HTERT RPE-1 (cell line): ENCODE data around the gene YBX1.
"Not testable (repeated sequence)": the region's sequence is repeated elsewhere in the genome, so short reads cannot be mapped to it uniquely, and the experiment has no call there.

Experiments used
- in situ Hi-C: fragments of 300-500 bp; cut with MboI; formaldehyde crosslinking; loops from 4 replicates; pipeline ENCODE4 v1.14.3; 2020; ENCODE audit warnings: low sequenced_read_pairs

Gene YBX1

DNA sequence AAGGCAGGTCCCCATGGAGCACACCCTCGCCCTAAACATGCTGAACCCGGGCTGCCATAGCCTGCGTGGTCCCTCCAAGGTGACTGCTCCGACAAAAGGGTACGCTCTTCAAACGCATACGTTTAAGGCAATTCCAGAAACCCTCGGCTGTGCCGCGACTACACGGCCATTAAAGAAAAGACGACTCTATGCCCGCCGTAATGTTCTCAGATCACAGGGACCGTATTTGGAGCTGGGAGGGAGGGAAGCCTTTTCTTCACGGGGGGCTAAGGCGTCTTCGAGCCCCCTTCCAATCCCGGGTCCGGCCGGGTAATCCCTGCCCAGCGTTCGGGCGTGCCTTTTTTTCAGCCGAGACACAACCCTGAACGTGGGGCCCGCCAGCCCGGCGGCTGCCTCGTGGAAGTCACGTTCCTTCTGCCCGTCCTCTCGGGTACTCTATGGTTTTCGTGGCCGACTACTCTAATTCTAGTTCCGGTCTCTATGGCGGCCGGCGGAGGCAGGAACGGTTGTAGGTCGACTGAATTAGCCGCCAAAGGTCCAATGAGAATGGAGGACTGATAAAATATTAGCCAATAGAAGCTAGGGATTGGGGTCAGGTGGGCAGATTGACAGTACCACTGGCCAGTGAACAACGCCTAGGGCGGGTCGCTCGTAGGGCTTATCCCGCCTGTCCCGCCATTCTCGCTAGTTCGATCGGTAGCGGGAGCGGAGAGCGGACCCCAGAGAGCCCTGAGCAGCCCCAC is at the start of gene YBX1:
Gene YBX1, plus strand, starts transcription at position 678 of the 743 bp plus-strand sequence. CDS start 148 bp downstream, outside the sequence.
- in situ Hi-C loops = no loop called here

DNA sequence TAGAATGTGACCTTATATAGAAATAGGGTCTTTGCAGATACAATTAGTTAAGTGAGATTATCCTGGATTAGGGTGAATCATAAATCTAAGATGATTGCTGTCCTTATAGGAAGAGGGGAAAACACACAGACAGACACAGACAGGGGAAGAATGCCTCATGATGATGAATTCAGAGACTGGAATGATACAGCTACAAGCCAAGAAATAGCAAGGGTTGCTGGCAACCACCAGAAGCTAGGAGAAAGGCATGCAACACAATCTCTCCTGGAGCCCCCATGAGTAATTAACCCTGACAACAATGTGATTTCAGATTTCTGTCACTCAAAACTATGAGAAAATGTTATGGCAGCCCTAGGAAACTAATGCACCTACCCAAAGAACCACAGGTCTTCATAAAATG is 43.1 kb upstream of the YBX1 start:
- in situ Hi-C loops = no loop called here

DNA sequence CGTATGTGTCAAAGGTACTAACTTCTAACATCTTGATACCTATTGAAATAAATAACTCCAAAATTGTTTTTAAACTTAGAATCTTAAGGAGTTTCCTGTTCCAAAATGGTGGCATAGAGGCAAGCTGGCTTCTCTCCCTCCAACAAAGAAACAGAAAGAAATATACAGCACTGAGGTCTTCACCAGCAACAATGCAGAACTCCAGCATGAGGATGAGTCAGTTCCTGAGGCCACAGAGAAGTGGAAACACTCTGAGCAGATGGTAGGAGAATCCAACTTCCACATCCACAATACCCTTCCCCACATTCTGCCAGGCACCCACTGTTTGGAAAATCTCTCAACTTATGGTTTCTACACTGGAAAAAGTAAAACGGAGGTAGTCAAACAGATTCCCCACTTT is 36.2 kb upstream of the YBX1 start:
- in situ Hi-C loops = no loop called here

DNA sequence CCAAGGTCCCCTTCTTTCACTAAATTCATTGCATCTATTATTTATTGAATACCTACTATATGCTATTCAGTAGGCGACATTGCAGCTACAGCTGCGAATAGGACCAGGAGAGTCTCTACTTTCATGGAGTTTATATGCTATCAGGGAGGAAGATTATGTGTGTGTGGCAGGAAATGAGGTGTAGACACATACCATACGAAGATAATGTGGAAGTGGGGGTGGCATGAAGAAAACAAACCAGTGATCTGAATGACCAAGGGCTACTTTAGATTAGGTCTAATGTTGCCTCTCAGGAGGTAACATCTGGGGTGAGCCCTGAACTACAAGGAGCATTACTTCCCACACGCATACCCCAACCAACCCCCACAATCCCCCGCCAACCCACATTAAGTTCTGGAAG is 25.0 kb upstream of the YBX1 start:
- in situ Hi-C loops = no loop called here

DNA sequence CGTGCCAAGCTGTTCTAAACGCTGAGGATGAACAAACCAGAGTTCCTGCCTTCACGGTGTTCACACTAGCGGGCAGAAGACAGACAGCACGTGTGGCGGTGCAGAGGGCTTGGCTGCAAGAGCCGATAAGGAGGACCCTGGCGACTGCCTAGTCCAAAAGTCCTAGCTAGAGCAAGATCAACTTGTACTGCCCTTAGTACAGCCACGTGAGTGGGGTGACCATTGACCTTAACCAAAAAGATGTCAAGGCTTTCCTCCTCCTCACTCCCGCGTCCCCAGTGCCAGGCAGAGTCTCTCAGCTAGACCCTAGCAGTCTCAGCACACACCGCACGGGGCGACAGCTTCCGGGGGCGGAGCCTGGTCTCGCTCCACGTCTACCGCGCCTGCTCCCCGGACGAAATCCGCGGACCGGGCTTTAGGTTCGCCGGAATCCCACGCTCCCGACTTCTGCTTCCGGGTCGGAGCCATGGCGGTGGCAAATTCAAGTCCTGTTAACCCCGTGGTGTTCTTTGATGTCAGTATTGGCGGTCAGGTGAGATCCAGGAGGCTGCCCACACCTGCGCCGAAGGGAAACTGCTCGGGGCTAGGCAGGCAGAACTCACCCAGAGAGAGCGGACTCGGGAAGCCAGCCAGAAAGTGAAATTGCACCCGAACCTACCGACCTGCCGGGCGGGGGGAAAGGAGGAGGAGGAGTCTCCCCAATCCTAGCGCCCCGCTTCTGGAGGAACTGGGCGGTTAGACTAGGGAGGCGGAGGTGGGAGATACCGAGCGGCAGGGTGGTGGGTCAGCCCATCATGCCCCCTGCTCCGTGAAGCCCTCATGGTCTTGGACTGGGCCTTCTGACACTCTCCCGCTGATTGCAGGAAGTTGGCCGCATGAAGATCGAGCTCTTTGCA is 24.0 kb upstream of the YBX1 start, which contains the start of gene PPIH:
Gene PPIH, plus strand, starts transcription at position 443 of the 896 bp plus-strand sequence. Its CDS starts 24 bp downstream, at position 467.
- in situ Hi-C loops = no loop called here

DNA sequence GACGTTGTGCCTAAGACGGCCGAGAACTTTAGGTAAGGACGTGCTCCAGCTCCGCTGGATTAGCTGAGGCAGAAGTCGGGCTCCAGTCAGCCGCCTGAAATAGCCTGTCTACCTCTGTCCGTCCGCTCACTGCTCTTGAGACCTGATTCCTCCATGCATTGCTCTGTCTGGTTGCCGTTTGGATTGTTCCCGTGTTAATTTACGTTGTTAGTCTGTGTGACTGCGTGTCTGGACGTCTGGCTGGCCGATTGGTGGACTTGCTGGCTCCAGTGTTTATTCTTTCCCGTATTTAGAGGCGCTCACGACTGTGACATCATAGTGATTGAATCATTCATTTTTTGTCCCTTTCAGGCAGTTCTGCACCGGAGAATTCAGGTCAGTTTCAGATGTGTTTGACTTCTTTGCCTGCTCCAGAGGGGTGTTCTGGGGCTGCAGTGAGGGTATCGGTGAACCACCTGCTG is 23.3 kb upstream of the YBX1 start:
- in situ Hi-C loops = no loop called here

DNA sequence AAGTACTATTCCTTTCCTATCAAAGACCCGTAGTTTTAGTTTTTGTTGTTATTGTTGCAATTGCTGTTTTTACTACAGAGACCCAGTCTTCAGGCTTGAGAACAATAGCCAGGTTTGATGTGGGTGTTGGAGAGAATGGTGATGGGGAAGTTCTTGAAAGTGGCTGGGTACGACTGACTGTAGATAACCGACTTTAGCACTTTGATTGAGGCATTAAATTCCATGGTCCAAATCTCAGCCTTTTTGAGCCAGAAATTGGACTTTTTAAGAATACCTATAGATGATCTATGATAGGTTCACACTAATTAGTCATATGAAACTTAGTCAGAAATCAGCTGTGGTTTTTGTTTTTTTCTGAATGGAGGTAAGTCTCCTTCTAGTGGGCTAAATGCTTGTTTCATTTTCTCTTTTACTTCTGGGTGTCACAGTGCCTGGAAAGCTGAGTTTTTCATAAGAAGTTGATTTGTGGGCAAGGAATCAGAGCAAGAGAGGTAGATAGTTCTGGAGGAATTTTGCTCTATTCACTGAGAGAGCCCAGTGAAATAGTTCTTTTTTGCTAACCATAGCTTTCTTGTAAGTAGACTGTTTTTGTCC is 21.2 kb upstream of the YBX1 start:
- in situ Hi-C loops = no loop called here

DNA sequence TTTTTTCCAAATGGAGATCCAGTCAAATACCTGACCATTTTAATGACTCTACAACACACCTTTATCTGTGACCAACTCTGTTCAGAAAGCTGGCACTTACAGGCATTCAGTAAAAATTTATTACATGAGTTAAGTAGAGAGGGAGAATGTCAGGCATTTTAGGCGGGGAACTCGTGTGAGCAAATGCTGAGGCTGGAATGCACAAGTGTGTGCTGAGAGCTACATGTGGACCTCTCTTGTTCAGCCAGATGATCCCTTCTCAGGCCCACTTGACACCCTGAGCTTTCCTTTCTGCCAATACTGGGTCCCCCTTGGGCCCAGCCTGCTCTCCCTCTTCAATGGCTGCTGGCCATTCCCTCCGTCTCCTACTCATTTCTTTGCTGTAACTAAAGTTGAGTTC is 12.3 kb upstream of the YBX1 start:
- in situ Hi-C loops = no loop called here

DNA sequence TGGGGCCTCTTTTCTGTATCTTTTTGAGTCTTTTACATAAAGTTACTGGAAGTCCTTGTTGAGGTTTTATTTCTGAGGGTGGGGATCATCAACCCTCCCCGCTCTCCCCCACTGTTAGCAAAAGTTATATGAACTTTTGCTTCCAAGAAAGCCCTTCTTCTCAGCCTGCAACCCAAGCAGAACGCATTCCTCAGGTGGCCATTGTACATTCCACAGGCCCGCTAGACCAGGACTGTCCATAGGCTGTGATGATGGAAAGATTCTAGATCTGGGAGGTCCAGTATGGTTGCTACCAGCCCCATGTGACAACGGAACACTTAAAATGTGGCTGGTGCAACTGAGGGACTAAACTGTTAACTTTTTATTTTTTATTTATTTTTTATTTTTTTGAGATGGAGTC is 11.8 kb upstream of the YBX1 start:
- in situ Hi-C loops = no loop called here

DNA sequence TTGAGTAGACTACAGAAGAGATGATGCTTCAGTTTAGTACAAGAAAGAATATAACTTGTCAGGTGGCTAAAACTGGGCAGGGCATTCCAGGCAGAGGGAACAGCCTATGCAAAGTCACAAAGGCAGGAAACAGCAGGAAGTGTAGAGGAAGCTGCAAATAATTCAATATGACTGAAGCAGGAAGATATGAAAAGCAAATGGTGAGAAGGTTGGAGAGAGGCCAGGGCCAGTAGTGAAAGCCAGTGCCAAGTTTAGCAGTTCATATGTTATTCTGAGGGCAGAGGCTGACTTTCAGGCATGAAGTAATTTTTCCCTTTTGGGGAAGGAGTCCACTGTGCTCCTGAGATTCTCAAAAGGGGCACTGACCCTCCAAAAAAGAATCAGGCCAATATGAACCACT is 8.0 kb upstream of the YBX1 start:
- in situ Hi-C loops = no loop called here

DNA sequence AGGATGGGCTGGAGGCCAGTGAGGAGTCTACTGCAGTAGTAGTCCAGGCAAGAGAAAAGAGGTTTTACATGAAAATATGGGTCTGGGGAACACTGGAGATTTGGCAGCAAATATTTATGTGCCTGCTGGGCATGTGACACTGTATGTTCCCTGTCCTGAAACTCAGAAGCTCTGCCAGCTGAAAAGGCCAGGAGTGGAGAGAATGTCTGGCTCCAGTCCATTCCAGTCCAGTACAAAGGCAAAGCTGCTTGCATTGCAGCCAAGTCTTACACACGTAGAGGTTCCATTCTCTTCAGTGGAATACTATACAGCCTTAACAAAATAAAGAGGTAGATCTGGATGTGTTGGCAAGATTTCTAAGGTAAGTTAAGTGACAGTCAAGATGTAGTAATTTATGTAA is 7.5 kb upstream of the YBX1 start:
- in situ Hi-C loops = no loop called here

DNA sequence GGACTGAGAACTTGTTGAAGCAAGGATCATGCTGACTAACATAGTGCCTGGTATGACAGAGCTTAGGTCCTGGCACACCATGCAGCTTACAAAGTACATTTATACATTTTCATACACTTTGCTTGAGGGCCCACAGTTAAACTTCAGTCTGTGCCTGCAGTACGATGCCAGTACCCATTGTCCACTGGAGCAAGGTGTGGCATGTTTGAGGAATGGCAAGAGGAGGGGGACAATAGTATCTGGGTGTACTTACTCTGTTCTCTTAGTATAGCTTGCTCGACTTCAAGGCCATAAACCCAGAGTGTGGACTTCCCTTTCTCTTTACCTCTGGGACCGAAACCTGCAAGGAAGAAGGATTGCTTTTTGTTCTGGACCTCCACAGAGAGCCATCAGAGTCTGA is 6.8 kb upstream of the YBX1 start:
- in situ Hi-C loops = no loop called here

DNA sequence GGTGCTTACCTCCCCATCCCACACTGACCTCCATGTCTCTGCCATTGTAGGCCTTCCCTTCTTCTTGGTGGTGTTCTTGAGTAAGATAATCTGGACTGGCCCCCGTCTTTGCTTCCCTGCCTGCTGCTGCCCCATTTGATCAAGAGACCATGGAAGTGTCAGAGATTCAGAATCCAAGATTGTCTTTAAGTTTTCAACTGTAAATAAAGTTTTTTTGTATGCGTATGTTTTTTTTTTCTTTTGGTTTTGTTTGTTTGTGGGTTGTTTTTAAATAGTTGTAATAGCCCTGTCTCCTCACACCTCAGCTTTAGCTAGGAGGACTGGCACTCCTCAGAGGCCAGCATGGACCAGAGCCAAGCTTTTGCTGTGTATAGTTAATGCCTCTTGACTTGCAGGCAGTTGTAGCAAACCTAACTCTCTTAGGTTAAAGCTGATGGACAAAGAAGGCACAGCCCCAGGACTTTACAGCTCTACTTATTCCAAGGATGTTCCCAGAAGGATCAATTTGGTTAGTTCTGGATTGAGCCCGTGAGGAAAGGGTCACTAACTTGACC is 5.6 kb upstream of the YBX1 start:
- in situ Hi-C loops = no loop called here

DNA sequence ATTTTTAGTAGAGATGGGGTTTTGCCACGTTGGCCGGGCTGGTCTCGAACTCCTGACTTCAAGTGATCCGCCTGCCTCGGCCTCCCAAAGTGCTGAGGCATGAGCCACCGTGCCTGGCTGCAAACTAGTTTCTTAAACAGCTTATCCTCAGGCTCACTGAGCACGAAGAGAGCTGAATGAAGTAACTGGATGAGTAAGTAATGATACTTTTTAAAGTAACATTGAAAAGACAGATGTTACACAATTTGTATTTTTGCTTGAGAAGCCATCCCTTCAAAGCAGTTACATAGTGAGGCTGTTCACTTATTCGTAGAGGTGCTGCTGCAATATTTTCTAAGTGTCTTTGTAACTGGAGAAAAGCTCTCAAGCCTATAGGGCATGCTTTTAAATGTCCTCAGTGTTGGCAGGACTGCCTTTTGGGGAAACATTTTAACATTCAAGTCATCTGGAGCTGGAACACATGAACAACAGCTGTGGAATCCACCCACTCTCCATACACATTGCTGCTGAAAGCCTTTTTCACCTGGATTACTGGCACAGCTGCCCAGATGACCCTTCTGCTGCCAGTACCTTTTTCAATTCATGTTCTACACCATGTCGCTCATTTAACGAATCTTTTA is 2.7 kb upstream of the YBX1 start:
- in situ Hi-C loops = no loop called here

DNA sequence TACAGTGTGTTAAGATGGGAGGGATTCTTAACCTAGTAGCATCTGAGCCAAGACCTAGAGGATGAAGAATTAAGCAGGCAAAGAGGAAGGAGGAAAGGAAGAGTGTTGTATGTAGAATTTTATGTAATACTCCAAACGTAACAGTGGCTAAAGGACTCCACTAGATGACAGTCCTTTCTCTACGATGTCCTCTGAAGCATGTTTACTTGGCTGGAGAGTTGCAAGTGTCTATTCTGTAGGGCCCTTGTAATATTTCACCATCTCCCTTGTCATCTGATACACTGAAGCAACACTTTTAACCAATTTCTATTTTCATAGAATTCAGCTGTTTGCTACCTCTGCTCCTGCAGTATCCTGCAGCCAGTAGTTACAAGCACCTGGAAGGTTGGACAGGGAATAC is 2.2 kb upstream of the YBX1 start:
- in situ Hi-C loops = no loop called here

DNA sequence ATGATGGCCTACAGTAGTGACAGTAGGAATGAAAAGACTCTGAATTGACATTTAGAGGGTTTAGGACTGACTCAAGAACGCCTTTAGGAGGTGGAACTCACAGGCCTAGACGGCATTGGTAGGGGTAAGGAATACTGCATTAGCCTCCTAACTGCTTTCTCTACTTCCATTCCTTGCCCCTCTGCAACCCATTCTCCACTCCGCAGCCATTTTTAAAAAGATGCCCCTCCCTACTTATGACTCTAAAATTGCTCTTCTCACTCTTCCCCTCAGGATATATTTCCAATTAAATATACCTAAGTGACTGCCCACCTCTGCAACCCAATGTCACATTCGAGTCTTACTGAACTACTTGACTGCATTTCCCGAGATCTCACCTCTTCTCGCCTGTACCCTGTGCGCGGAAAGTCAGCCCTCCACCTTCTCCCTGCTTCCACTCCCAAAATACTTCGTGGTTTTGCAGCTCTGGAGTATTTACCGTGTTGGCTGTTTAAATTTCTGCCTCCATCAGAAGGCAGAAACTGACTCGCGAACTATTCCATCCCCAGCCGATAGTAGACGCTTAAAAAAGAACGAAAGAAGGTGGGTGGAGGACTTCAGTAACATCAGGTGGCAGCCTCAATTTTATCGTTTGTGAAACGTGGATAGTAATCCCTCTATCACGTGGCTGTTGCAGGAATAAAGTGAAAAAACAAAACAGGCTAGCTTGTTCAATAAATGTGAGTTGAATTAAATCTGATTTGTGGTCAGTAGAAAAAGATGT is 1.1 kb upstream of the YBX1 start:
- in situ Hi-C loops = no loop called here

DNA sequence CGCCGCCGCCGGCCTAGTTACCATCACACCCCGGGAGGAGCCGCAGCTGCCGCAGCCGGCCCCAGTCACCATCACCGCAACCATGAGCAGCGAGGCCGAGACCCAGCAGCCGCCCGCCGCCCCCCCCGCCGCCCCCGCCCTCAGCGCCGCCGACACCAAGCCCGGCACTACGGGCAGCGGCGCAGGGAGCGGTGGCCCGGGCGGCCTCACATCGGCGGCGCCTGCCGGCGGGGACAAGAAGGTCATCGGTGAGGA is 193 bp downstream of the YBX1 start:
- in situ Hi-C loops = not testable (repeated sequence)

DNA sequence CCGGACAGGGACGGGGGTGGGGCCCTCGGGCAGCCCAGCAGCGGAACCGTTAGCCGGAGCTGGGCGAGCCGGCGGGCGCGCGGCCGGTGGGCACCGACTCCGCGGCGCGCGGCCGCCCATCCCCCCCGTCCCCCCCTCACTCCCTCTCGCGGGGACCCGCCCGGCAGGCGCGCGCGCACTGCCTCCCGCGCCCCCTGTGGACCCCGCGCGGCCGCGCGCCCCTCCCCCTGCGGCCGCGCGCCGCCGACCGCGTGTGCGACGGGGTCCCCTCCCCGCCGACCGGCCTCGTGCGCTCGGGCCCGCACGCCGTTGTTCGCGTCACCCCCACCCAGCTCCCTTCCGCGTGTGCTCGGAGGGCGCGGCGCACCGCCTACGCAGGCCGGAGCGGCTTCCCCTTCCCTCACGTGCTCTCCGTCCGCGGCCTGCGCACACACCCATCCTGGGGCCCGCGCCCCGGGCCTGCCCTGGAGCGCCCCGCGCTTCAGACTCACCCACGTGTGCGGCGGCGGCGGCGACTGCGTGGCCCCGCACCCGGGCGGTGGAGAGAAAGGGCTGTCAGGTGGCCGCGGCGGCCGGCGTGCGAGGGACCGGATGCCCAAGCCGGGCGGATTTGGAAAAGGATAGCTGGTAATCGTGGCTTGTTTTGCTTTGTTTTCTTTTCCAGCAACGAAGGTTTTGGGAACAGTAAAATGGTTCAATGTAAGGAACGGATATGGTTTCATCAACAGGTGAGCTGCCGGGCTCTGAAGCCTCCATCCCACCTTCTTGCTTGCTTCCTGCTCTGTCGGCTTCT is 717 bp downstream of the YBX1 start:
- in situ Hi-C loops = no loop called here

DNA sequence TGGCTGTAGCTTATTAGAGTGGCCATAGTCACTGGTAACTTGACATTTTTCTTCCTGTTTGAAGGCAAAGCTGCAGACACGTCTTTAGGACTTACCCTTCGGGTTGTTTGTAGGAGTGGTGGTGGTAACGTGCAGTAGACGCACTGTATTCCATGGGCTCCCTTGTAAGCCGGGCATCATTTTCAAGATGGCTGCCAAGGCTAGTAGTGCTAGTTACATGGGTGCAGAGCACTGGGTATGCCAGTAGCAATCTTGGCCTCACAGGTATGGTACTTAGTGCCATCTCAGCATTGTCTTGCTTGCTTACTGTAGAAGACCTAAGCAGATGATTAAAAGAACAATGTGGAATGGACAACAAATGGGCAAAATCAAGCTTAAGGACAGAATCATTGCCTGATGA is 1.9 kb downstream of the YBX1 start:
- in situ Hi-C loops = no loop called here

DNA sequence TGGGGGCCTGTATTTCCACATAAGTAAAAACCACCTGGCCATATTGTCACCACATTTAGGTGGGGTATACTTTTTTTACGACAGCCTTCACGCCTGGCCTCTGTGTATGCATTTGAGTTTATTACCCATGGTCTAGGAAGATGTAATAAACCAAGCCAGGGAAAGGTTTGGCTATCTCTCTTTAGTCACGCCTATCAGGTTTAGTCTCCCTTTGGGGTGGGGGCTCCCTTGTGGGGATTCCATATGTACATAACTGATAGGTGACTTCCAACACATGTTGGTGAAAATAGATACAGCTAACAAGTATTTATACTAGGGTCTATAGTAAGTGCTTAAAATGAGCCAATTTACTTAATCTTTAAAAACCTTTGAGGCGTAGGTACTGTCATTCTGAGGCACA is 4.2 kb downstream of the YBX1 start:
- in situ Hi-C loops = no loop called here
